Measurements from ENCODE around the gene MRPS27.

Gene MRPS27

GRCh38 chr5:72252008-72252407, 68.0 kb downstream of the MRPS27 start:
- peaks cover 42% of the 10 kb centered on the region for H3K36me3 ChIP-seq (ENCODE audit: control insufficient read depth, low read length)

GRCh38 chr5:72251386-72251785, 68.7 kb downstream of the MRPS27 start:
- Histone ChIP-seq H3K4me1 (ENCODE audit: control insufficient read depth, low read length) (peaks cover 7% of the 10 kb centered on the region), H4K20me1 (ENCODE audit: control insufficient read depth, insufficient read depth, low read depth, low read length) (0 out of 2 replicates have a peak, but pooled peaks cover 3% of the 10 kb centered on the region), H3K9me2 (replicated peaks; ENCODE audit: control insufficient read depth, low read length) (no peaks in the 10 kb centered on the region), H3F3A (ENCODE audit: control insufficient read depth, insufficient read depth) (peaks cover 4% of the 10 kb centered on the region; the same call in 1 of the 2 replicates), H3K9me3 (ENCODE audit: control insufficient read depth, insufficient read depth, low read length) (no peaks in the 10 kb centered on the region), H3K79me2 (ENCODE audit: control insufficient read depth, low read length) (peaks cover 40% of the 10 kb centered on the region), H3K4me3 (ENCODE audit: low read length) (no peak overlapping the region), H3K4me2 (ENCODE audit: low read length) (no peak overlapping the region), H3K27me3 (ENCODE audit: control insufficient read depth, low read length) (no peaks in the 10 kb centered on the region), H3K36me3 (ENCODE audit: control insufficient read depth, low read length) (peaks cover 44% of the 10 kb centered on the region), H3K27ac (ENCODE audit: low read depth, low read length) (no peak overlapping the region)
- TF ChIP-seq EZH2phosphoT487 (IDR thresholded peaks at IDR 0.05; ENCODE audit: borderline replicate concordance, low read length), result no peak
- no peak for TF ChIP-seq CTCF (IDR thresholded peaks at IDR 0.05; ENCODE audit: low read depth, low read length, poor library complexity, severe bottlenecking)

More at GRCh38 chr5:72252008-72252407, 68.0 kb downstream of the MRPS27 start:
- Histone ChIP-seq H3F3A (ENCODE audit: control insufficient read depth, insufficient read depth) (peaks cover 4% of the 10 kb centered on the region; the same call in 1 of the 2 replicates), H3K79me2 (ENCODE audit: control insufficient read depth, low read length) (peaks cover 34% of the 10 kb centered on the region), H3K9me2 (replicated peaks; ENCODE audit: control insufficient read depth, low read length) (no peaks in the 10 kb centered on the region), H3K27me3 (ENCODE audit: control insufficient read depth, low read length) (no peaks in the 10 kb centered on the region), H3K4me2 (ENCODE audit: low read length) (no peak overlapping the region), H3K27ac (ENCODE audit: low read depth, low read length) (no peak overlapping the region), H3K4me1 (ENCODE audit: control insufficient read depth, low read length) (peaks cover 4% of the 10 kb centered on the region), H3K9me3 (ENCODE audit: control insufficient read depth, insufficient read depth, low read length) (no peaks in the 10 kb centered on the region), H4K20me1 (ENCODE audit: control insufficient read depth, insufficient read depth, low read depth, low read length) (0 out of 2 replicates have a peak, but pooled peaks cover 3% of the 10 kb centered on the region), H3K4me3 (ENCODE audit: low read length) (no peak overlapping the region)
- TF ChIP-seq CTCF (IDR thresholded peaks at IDR 0.05; ENCODE audit: low read depth, low read length, poor library complexity, severe bottlenecking), result no peak
- TF ChIP-seq EZH2phosphoT487 (IDR thresholded peaks at IDR 0.05; ENCODE audit: borderline replicate concordance, low read length), result no peak

- no peak overlapping the region for H3K4me3 ChIP-seq (ENCODE audit: low read length)
- H3K9me3 ChIP-seq (ENCODE audit: control insufficient read depth, insufficient read depth, low read length), result no peaks in the 10 kb centered on the region
- no peak overlapping the region for H3K4me2 ChIP-seq (ENCODE audit: low read length)
- peaks cover 7% of the 10 kb centered on the region for H3K4me1 ChIP-seq (ENCODE audit: control insufficient read depth, low read length)
- H3F3A ChIP-seq (ENCODE audit: control insufficient read depth, insufficient read depth), result 0 out of 2 replicates have a peak, but pooled peaks cover 4% of the 10 kb centered on the region
- TF ChIP-seq CTCF (IDR thresholded peaks at IDR 0.05; ENCODE audit: low read depth, low read length, poor library complexity, severe bottlenecking) (no peak), EZH2phosphoT487 (IDR thresholded peaks at IDR 0.05; ENCODE audit: borderline replicate concordance, low read length) (no peak)
- H4K20me1 ChIP-seq (ENCODE audit: control insufficient read depth, insufficient read depth, low read depth, low read length), result no peaks in the 10 kb centered on the region
- H3K27me3 ChIP-seq (ENCODE audit: control insufficient read depth, low read length), result no peaks in the 10 kb centered on the region
- peaks cover 28% of the 10 kb centered on the region for H3K36me3 ChIP-seq (ENCODE audit: control insufficient read depth, low read length)
- H3K27ac ChIP-seq (ENCODE audit: low read depth, low read length), result no peak overlapping the region
- peaks cover 52% of the 10 kb centered on the region for H3K79me2 ChIP-seq (ENCODE audit: control insufficient read depth, low read length)
- no peaks in the 10 kb centered on the region for H3K9me2 ChIP-seq (replicated peaks; ENCODE audit: control insufficient read depth, low read length)
These were observed 71.5 kb downstream of the MRPS27 start for GRCh38 chr5:72248410-72248981.

Measured in DOHH2 (cell line).